ENCODE data around the gene RETREG3. TPM values are rescaled to one million over a fixed set of nuclear protein-coding genes. Genes with fewer than 3 reads are reported as not detected.

Gene RETREG3
- total and polyA plus RNA-seq, 2 of the 13 experiments (the other 11 are each of a cell fraction or from before 2014, with no cell fraction given) = 47.0 to 55.8 TPM

- TF ChIP-seq KIAA2018 (CRISPR knock-in tag; IDR thresholded peaks at IDR 0.05; ENCODE audit: borderline replicate concordance) (no peak), RORA (CRISPR knock-in tag; IDR thresholded peaks at IDR 0.05) (no peak), ZNF326 (CRISPR knock-in tag; IDR thresholded peaks at IDR 0.05; ENCODE audit: borderline replicate concordance) (peak; percentile 66; the same call in 1 of the 2 replicates), FOXC1 (CRISPR knock-in tag; IDR thresholded peaks at IDR 0.05; ENCODE audit: borderline replicate concordance) (peak; percentile 78), GMEB2 (CRISPR knock-in tag; IDR thresholded peaks at IDR 0.05; ENCODE audit: low read depth) (no peak), REL (CRISPR knock-in tag; conservative IDR thresholded peaks at IDR 0.05) (no peak; the same call in 1 of the 2 replicates), ZKSCAN1 (IDR thresholded peaks at IDR 0.05; ENCODE audit: low read length) (no peak), NFE2L1 (CRISPR knock-in tag; IDR thresholded peaks at IDR 0.05; ENCODE audit: borderline replicate concordance) (0 out of 2 replicates have a peak, but pooled peaks have one; percentile 8), PAXIP1 (CRISPR knock-in tag; conservative IDR thresholded peaks at IDR 0.05) (peak; percentile 33), HOXA3 (CRISPR knock-in tag; IDR thresholded peaks at IDR 0.05) (peak; percentile 81; the same call in 1 of the 2 replicates), ZBTB46 (CRISPR knock-in tag; IDR thresholded peaks at IDR 0.05; ENCODE audit: borderline replicate concordance) (no peak), BRCA1 (CRISPR knock-in tag; IDR thresholded peaks at IDR 0.05) (no peak), PITX1 (CRISPR knock-in tag; IDR thresholded peaks at IDR 0.05) (peak; percentile 37; the same call in 1 of the 2 replicates)
Measured at GRCh38 chr17:42577532-42578281, 31.5 kb downstream of the RETREG3 start, which contains the start of gene PSMC3IP (continued).

Measured in HepG2 (cell line).